Breast epithelium (tissue), 4 donors: ENCODE results near the gene COL9A3. TPM values are rescaled to one million over a fixed set of nuclear protein-coding genes. Genes with fewer than 3 reads are reported as not detected.
"Not testable (repeated sequence)": the region's sequence is repeated elsewhere in the genome, so short reads cannot be mapped to it uniquely, and the experiment has no call there.

ENCODE experiments used
- DNase-seq, 2 donors: peaks; one replicate each; pipeline ENCODE4 v3.0.0-alpha.2; 2019; ENCODE audit warnings: low spot score in 2 of 2
- H3K27ac ChIP-seq, 2 donors: fragments of 200-600 bp; sonication (generic) in 1 of 2; one replicate each; pipeline ENCODE4 v1.5.1; 2016 to 2019; ENCODE audit warnings: mild to moderate bottlenecking in 1 of 2
- H3K27me3 ChIP-seq, 2 donors: fragments of 200-600 bp; sonication (generic) in 1 of 2; one replicate each; pipeline versions ENCODE4 v1.5.1 to v1.6.0; 2017 to 2019; ENCODE audit warnings: control low read depth in 1 of 2, mild to moderate bottlenecking in 1 of 2
- H3K36me3 ChIP-seq: fragments of 200-600 bp; one replicate; pipeline ENCODE4 v1.5.1; 2019
- H3K4me1 ChIP-seq, 2 donors: fragments of 200-600 bp; sonication (generic); one replicate each; pipeline ENCODE4 v1.5.1; 2016 to 2019; ENCODE audit warnings: control low read depth in 1 of 2
- H3K4me3 ChIP-seq, 3 donors: fragments of 200-600 bp; sonication (generic); 1 replicate in 2 of 3; 2 replicates in 1 of 3; pipeline ENCODE4 v1.5.1; 2016 to 2019; ENCODE audit warnings: mild to moderate bottlenecking in 3 of 3, moderate library complexity in 2 of 3
- H3K9me3 ChIP-seq, 2 donors: fragments of 200-600 bp; sonication (generic) in 1 of 2; one replicate each; pipeline ENCODE4 v1.5.1; 2016 to 2019; ENCODE audit warnings: control low read depth in 1 of 2
- POLR2A ChIP-seq: fragments of 450-650 bp; IDR thresholded peaks from one replicate; pipeline ENCODE4 v1.6.1; 2016; ENCODE audit warnings: antibody characterized with exemption, mild to moderate bottlenecking, moderate library complexity
- POLR2AphosphoS5 ChIP-seq, 3 donors: sonication (generic); formaldehyde crosslinking; IDR thresholded peaks; one replicate each; pipeline ENCODE4 v1.6.1; 2017; ENCODE audit warnings: antibody characterized with exemption in 3 of 3
- intact Hi-C: fragments of 100-400 bp; cut with DNase I; formaldehyde crosslinking; loops from one replicate; pipeline ENCODE4 v1.15.1; 2023; ENCODE audit warnings: low total_unique reads
- total RNA-seq, 3 donors: library from RNA; depleted of rRNA; stranded (reverse); fragments of >200 nt; gene quantifications; one replicate each; pipeline ENCODE4 v1.1.0, GENCODE V29; 2016
- TF ChIP-seq, protein P1 (sequence below), 3 donors: fragments of 450-650 bp; IDR thresholded peaks; one replicate each; pipeline ENCODE4 v1.5.1; 2016 to 2017; ENCODE audit warnings: antibody characterized with exemption in 3 of 3, mild to moderate bottlenecking in 3 of 3, moderate library complexity in 3 of 3

Gene COL9A3
- total RNA-seq, 3 donors from 2014 or later = 0.16 to 10.2 (median 5.0) TPM

DNA sequence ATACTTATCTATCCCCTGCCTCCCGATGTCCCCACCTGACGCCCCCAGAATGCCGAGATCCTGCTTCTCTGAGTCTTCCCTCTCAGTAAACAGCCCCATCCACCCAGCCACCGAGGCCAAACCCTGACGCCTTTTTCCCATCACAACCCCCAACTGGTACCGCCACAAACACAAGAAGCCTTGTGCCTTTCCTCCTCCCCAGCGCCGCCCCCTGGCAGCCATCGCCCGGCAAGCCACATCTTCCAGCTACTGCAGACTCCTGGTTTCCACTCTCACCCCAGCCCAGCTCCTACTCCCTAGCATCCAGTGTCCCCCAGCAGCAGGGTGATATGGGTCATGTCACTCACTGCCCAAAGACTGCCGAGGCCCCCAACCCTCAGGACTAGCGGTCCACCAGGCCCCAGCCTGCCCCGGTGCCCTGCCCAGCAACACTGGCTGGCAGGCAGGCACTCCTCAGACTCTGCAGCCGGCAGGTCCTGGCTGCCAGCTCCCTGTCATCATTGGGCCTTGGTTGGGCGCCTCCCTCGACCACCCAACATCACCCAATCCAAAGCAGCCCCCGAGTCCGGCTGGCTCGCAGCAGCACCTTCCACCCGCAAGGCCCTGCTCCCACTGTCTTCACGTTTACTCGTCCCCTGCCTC lies 33.6 kb downstream of the COL9A3 start:
- no peaks in the 10 kb centered on the region for H3K27me3 ChIP-seq
- TF ChIP-seq POLR2AphosphoS5 (IDR thresholded peaks at IDR 0.05) = no peak
- peaks cover 0 to 3% of the 10 kb centered on the region in 2 donors for H3K4me1 ChIP-seq
- H3K27ac ChIP-seq = no peak overlapping the region
- H3K9me3 ChIP-seq = no peaks in the 10 kb centered on the region
- no peak for DNase-seq
- H3K36me3 ChIP-seq = no peaks in the 10 kb centered on the region
- intact Hi-C loops = no loop called here
- no peak overlapping the region for H3K4me3 ChIP-seq

DNA sequence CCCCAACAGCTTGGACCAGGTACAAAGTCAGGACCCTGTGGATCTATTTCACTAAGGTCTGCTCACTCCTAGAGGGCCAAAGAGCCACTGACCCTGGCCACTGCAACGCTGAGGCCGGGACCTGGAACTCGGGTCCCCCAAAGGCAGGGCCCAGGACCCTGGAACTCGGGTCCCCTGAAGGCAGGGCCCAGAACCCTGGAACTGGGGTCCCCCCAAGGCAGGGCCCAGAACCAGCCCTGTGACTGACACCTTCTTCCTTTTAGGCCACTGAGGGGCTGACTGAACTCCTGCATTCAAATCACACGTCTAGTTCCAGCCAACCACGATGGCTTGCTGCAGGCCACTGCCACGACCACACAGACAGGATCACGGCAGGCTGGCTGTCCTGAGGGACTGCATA lies 35.3 kb downstream of the COL9A3 start:
- Histone ChIP-seq H3K9me3 (no peaks in the 10 kb centered on the region), H3K27ac (no peak overlapping the region), H3K4me3 (no peak overlapping the region), H3K4me1 (peaks cover 0 to 3% of the 10 kb centered on the region in 2 donors), H3K36me3 (no peaks in the 10 kb centered on the region), H3K27me3 (no peaks in the 10 kb centered on the region)
- intact Hi-C loops = no loop called here
- DNase-seq = no peak
- TF ChIP-seq POLR2AphosphoS5 (IDR thresholded peaks at IDR 0.05) = no peak
- TF ChIP-seq, protein P1, sequence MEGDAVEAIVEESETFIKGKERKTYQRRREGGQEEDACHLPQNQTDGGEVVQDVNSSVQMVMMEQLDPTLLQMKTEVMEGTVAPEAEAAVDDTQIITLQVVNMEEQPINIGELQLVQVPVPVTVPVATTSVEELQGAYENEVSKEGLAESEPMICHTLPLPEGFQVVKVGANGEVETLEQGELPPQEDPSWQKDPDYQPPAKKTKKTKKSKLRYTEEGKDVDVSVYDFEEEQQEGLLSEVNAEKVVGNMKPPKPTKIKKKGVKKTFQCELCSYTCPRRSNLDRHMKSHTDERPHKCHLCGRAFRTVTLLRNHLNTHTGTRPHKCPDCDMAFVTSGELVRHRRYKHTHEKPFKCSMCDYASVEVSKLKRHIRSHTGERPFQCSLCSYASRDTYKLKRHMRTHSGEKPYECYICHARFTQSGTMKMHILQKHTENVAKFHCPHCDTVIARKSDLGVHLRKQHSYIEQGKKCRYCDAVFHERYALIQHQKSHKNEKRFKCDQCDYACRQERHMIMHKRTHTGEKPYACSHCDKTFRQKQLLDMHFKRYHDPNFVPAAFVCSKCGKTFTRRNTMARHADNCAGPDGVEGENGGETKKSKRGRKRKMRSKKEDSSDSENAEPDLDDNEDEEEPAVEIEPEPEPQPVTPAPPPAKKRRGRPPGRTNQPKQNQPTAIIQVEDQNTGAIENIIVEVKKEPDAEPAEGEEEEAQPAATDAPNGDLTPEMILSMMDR (IDR thresholded peaks at IDR 0.05) = no peak
- TF ChIP-seq POLR2A = no peak

DNA sequence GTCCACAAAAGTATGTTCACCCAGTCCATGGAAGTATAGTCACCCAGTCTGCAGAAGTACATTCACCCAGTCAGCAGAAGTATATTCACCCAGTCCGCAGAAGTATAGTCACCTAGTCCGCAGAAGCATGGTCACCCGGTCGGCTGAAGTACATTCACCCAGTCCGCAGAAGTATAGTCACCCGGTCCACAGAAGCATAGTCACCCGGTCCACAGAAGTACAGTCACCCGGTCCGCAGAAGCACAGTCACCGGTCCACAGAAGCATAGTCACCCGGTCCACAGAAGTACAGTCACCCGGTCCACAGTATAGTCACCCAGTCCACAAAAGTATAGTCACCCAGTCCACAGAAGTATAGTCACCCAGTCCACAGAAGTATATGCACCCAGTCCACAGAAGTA lies 36.0 kb downstream of the COL9A3 start:
- H3K9me3 ChIP-seq = no peaks in the 10 kb centered on the region
- TF ChIP-seq POLR2AphosphoS5 (IDR thresholded peaks at IDR 0.05) = no peak
- TF ChIP-seq, protein P1 (IDR thresholded peaks at IDR 0.05) = no peak
- TF ChIP-seq POLR2A = no peak
- no peaks in the 10 kb centered on the region for H3K36me3 ChIP-seq
- no peak for DNase-seq
- no peak overlapping the region for H3K4me3 ChIP-seq
- H3K27ac ChIP-seq = no peak overlapping the region
- intact Hi-C loops = no loop called here
- H3K4me1 ChIP-seq = no peaks in the 10 kb centered on the region
- no peaks in the 10 kb centered on the region for H3K27me3 ChIP-seq

DNA sequence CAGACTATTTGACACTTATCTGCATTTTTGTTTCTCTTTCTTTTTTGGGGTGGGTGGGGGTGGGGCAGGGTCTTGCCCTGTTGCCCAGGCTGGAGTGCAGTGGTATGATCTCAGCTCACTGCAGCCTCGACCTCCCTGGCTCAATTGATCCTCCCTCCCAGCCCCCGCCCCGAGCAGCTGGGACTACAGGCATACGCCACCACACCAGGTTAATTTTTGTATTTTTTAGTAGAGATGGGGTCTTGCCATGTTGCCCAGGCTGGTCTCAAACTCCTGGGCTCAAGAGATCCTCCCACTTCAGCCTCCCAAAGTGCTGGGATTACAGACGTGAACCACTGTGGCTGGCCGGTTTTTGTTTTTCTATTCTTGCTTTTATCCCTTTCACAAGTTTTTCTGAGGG lies 36.5 kb downstream of the COL9A3 start:
- intact Hi-C loops, H3K4me1 ChIP-seq, H3K9me3 ChIP-seq, H3K27me3 ChIP-seq, H3K36me3 ChIP-seq, DNase-seq, H3K4me3 ChIP-seq, H3K27ac ChIP-seq: not testable (repeated sequence)

DNA sequence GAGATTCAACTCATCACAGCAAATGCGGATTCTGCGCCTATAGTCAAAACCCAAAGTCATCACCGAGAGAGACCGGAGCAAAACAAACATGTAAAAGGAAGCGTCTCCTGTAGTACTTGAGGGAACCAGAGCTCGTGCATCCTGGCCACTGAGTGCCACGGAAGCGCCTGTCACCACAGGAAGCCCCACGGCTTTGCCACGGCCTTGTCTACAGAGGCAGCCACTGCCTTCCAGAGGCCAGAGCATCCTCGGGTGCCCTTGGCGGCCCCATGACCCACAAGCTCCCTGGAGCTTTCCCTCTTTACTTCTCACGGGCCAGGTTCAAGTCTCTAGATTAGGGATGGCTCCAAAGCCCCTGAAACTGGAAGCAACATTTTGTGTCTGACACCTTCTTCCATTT lies 37.3 kb downstream of the COL9A3 start:
- no peaks in the 10 kb centered on the region for H3K27me3 ChIP-seq
- no peaks in the 10 kb centered on the region for H3K36me3 ChIP-seq
- intact Hi-C loops = no loop called here
- H3K4me1 ChIP-seq = no peaks in the 10 kb centered on the region
- TF ChIP-seq POLR2AphosphoS5 (IDR thresholded peaks at IDR 0.05) = no peak
- TF ChIP-seq POLR2A = no peak
- TF ChIP-seq, protein P1 (IDR thresholded peaks at IDR 0.05) = no peak
- DNase-seq = peak in 1 of 2 donors; percentile 38
- no peak overlapping the region for H3K4me3 ChIP-seq
- H3K27ac ChIP-seq = no peak overlapping the region
- H3K9me3 ChIP-seq = no peaks in the 10 kb centered on the region

DNA sequence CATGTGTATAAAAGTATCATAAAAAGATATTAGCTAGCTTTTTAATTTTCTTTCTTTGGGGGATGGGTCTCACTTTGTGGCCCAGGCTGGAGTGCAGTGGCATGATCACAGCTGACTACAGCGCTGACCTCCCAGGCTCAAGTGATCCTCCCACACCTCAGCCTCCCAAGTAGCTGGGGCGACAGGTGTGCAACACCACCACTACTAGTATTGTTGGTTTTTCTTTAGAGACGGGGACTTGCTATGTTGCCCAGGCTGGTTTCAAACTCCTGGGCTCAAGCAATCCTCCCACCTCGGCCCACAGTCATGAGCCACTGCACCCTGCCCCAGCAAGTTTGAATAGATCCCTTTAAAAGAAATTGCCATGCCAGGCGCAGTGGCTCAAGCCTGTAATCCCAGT lies 38.3 kb downstream of the COL9A3 start:
- H3K27ac ChIP-seq = no peak overlapping the region
- no peaks in the 10 kb centered on the region for H3K9me3 ChIP-seq
- TF ChIP-seq POLR2A (no peak), POLR2AphosphoS5 (IDR thresholded peaks at IDR 0.05) (no peak)
- TF ChIP-seq, protein P1 (IDR thresholded peaks at IDR 0.05) = no peak
- H3K27me3 ChIP-seq = no peaks in the 10 kb centered on the region
- peak in 1 of 2 donors; percentile 41 for DNase-seq
- H3K4me1 ChIP-seq = no peaks in the 10 kb centered on the region
- H3K36me3 ChIP-seq = no peaks in the 10 kb centered on the region
- intact Hi-C loops = no loop called here
- no peak overlapping the region for H3K4me3 ChIP-seq
